Caco-2 (cell line): ENCODE measurements around the gene IMPDH1. TPM values are rescaled to one million over a fixed set of nuclear protein-coding genes. Genes with fewer than 3 reads are reported as not detected.
A peak's percentile ranks its signal among the peaks of the same experiment; 100 is the strongest.

Experiments used
- BruUV-seq: library from RNA; stranded (reverse); fragments of 400-500 nt; replicated peaks from 2 replicates; lab custom pipeline; 2021; lab: Mats Ljungman, UMichigan
- CTCF ChIA-PET: fragments of 300-600 bp; sonication (Branson Sonifier 250); formaldehyde crosslinking; loops from one replicate; lab custom pipeline; 2022; ENCODE audit warnings: antibody characterized with exemption; lab: Charles Lee
- POLR2A ChIA-PET: fragments of 300-600 bp; sonication (Branson Sonifier 250); formaldehyde crosslinking; loops from one replicate; lab custom pipeline; 2022; ENCODE audit warnings: antibody characterized with exemption; lab: Charles Lee
- DNase-seq, 2 experiments: peaks; one replicate each; pipeline versions ENCODE4 v3.0.0 to v3.0.0-alpha.2; 2020 to 2022
- H3K27me3 ChIP-seq: replicated peaks from 2 replicates; pipeline ENCODE4 v1.6.0; 2011; ENCODE audit warnings: low read length; ENCODE audit not compliant: control insufficient read depth, insufficient read depth
- H3K36me3 ChIP-seq: 2 replicates; pipeline ENCODE4 v1.5.1; 2011; ENCODE audit warnings: low read length; ENCODE audit not compliant: control insufficient read depth, insufficient read depth
- H3K4me1 ChIP-seq: fragments of 250-450 bp; sonication (Bioruptor Pico); 2 replicates; pipeline ENCODE4 v1.5.1; 2020; ENCODE audit warnings: mild to moderate bottlenecking
- H3K4me3 ChIP-seq: 2 replicates; pipeline ENCODE4 v1.5.1; 2011; ENCODE audit warnings: low read depth, mild to moderate bottlenecking, control low read depth, low read length
- H3K9me3 ChIP-seq: fragments of 250-450 bp; sonication (Bioruptor Pico); 2 replicates; pipeline ENCODE4 v1.5.1; 2020; ENCODE audit warnings: mild to moderate bottlenecking, moderate library complexity
- H3K27ac Mint-ChIP-seq: one replicate; pipeline ENCODE4 v1.8.0; 2022; ENCODE audit warnings: mixed read lengths; ENCODE audit not compliant: unreplicated experiment
- H3K27me3 Mint-ChIP-seq: one replicate; pipeline ENCODE4 v1.8.0; 2022; ENCODE audit warnings: mixed read lengths; ENCODE audit not compliant: insufficient read depth, unreplicated experiment
- H3K36me3 Mint-ChIP-seq: one replicate; pipeline ENCODE4 v1.8.0; 2022; ENCODE audit warnings: mild to moderate bottlenecking, mixed read lengths; ENCODE audit not compliant: insufficient read depth, unreplicated experiment
- H3K4me1 Mint-ChIP-seq: one replicate; pipeline ENCODE4 v1.8.0; 2022; ENCODE audit warnings: low read depth, mixed read lengths; ENCODE audit not compliant: unreplicated experiment
- H3K4me3 Mint-ChIP-seq: one replicate; pipeline ENCODE4 v1.8.0; 2022; ENCODE audit warnings: mild to moderate bottlenecking, moderate library complexity, mixed read lengths; ENCODE audit not compliant: unreplicated experiment
- H3K9me3 Mint-ChIP-seq: one replicate; pipeline ENCODE4 v1.8.0; 2022; ENCODE audit warnings: mixed read lengths; ENCODE audit not compliant: unreplicated experiment
- intact Hi-C: fragments of 100-400 bp; cut with micrococcal nuclease; formaldehyde crosslinking; loops from one replicate; pipeline ENCODE4 v1.10.0; 2022; ENCODE audit not compliant: unreplicated experiment
- total RNA-seq: library from RNA; stranded (reverse); gene quantifications from 2 replicates; pipeline ENCODE4 v1.2.3, GENCODE V29; 2022
- TF ChIP-seq, protein P1 (sequence below), 2 experiments: fragments of 200-600 bp in 1 of 2; IDR thresholded peaks; 1 replicate in 1 of 2; 2 replicates in 1 of 2; pipeline versions ENCODE4 v1.5.1 to v1.8.0; 2011 to 2022; ENCODE audit warnings: antibody characterized with exemption in 1 of 2, control low read depth in 1 of 2, inconsistent platforms in 1 of 2, low read depth in 1 of 2, low read length in 1 of 2, mild to moderate bottlenecking in 1 of 2, moderate library complexity in 1 of 2; ENCODE audit not compliant: insufficient read depth in 1 of 2, severe bottlenecking in 1 of 2, unreplicated experiment in 1 of 2

The IMPDH1 gene
- total RNA-seq, 1 experiment from 2014 or later, result 43.5 TPM

- Mint-ChIP-seq H3K36me3 (peaks cover 25% of the 10 kb centered on the region), H3K4me1 (peaks cover 23% of the 10 kb centered on the region), H3K27me3 (peaks cover 9% of the 10 kb centered on the region), H3K4me3 (peak overlapping the region; percentile 22), H3K27ac (no peak overlapping the region), H3K9me3 (no peaks in the 10 kb centered on the region)
- ChIA-PET POLR2A (interaction anchor here (0.6 to 1.1 kb wide), 2 partner anchors 9 to 84 kb away, joined by 3 to 5 read pairs; no protein-coding TSS in a partner anchor), CTCF (interaction anchor here (0.7 to 1.8 kb wide), 6 partner anchors 9 to 107 kb away, joined by 4 to 17 read pairs (median 8); no protein-coding TSS in a partner anchor)
- Histone ChIP-seq H3K36me3 (peaks cover 5% of the 10 kb centered on the region), H3K4me3 (no peak overlapping the region), H3K4me1 (peaks cover 33% of the 10 kb centered on the region), H3K9me3 (no peaks in the 10 kb centered on the region), H3K27me3 (no peaks in the 10 kb centered on the region)
- DNase-seq, result peak in 1 of 2 experiments; percentile 51
- intact Hi-C loops, result loop anchor here (1.0 kb wide), 2 partner anchors 10 to 19 kb away; no protein-coding TSS in a partner anchor
- TF ChIP-seq, protein P1, sequence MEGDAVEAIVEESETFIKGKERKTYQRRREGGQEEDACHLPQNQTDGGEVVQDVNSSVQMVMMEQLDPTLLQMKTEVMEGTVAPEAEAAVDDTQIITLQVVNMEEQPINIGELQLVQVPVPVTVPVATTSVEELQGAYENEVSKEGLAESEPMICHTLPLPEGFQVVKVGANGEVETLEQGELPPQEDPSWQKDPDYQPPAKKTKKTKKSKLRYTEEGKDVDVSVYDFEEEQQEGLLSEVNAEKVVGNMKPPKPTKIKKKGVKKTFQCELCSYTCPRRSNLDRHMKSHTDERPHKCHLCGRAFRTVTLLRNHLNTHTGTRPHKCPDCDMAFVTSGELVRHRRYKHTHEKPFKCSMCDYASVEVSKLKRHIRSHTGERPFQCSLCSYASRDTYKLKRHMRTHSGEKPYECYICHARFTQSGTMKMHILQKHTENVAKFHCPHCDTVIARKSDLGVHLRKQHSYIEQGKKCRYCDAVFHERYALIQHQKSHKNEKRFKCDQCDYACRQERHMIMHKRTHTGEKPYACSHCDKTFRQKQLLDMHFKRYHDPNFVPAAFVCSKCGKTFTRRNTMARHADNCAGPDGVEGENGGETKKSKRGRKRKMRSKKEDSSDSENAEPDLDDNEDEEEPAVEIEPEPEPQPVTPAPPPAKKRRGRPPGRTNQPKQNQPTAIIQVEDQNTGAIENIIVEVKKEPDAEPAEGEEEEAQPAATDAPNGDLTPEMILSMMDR (IDR thresholded peaks at IDR 0.05; ENCODE audit: insufficient read depth in 1 of 2, low read depth in 1 of 2, low read length in 1 of 2, severe bottlenecking in 1 of 2, unreplicated experiment in 1 of 2), result no peak
- no TSS peak for BruUV-seq
Measured at GRCh38 chr7:128453836-128454804, 44.3 kb upstream of the IMPDH1 start.

DNA sequence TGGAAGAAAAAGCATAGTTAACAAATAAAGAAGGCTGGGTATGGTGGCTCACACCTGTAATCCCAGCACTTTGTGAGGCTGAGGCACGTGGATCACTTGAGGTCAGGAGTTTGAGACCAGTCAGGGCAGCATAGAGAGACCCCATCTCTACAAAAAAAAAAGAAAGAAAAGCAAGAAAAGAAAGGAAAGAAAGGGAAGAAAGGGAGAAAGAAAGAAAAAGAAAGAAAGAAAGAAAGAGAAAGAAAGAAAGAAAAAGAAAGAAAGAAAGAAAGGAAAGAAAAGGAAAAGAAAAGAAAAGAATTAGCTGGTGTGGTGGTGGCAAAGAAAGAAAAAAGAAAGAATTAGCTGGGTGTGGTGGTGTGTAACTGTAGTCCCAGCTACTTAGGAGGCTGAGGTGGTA lies 42.8 kb upstream of the IMPDH1 start:
- peaks cover 8% of the 10 kb centered on the region for H3K4me1 Mint-ChIP-seq
- Histone ChIP-seq H3K36me3 (peaks cover 3% of the 10 kb centered on the region; the same call in 1 of the 2 replicates), H3K4me1 (peaks cover 33% of the 10 kb centered on the region), H3K9me3 (no peaks in the 10 kb centered on the region), H3K27me3 (no peaks in the 10 kb centered on the region), H3K4me3 (no peak overlapping the region)
- POLR2A ChIA-PET, result no interaction called here
- H3K27me3 Mint-ChIP-seq, result peaks cover 9% of the 10 kb centered on the region
- no peak overlapping the region for H3K27ac Mint-ChIP-seq
- DNase-seq, result no peak
- peaks cover 10% of the 10 kb centered on the region for H3K36me3 Mint-ChIP-seq
- TF ChIP-seq, protein P1 (IDR thresholded peaks at IDR 0.05; ENCODE audit: insufficient read depth in 1 of 2, low read depth in 1 of 2, low read length in 1 of 2, severe bottlenecking in 1 of 2, unreplicated experiment in 1 of 2), result no peak
- no peaks in the 10 kb centered on the region for H3K9me3 Mint-ChIP-seq
- H3K4me3 Mint-ChIP-seq, result no peak overlapping the region
- CTCF ChIA-PET, result interaction anchor here (1.7 to 1.8 kb wide), 2 partner anchors 17 to 25 kb away, joined by 9 to 16 read pairs; no protein-coding TSS in a partner anchor
- intact Hi-C loops, result no loop called here
- no TSS peak for BruUV-seq

DNA sequence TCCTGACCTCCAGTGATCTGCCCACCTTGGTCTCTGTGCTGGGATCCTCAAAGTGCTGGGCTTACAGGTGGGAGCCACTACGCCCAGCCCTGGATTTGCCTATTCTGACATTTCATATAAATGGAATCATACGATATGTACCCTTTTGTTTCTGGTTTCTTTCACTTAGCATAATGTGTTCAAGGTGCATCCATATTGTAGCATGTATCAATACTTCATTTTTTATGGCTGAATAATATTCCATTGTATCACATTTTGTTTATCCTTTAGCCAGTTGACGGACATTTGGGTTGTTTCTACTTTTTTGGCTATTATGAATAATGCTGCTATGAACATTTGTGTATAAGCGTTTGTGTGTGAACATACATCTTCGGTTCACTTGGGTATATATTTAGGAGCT lies 41.1 kb upstream of the IMPDH1 start:
- POLR2A ChIA-PET, result no interaction called here
- H3K36me3 Mint-ChIP-seq, result peaks cover 4% of the 10 kb centered on the region
- H3K4me3 Mint-ChIP-seq, result no peak overlapping the region

More for the DNA sequence above, 41.1 kb upstream of the IMPDH1 start:
- no TSS peak for BruUV-seq
- H3K9me3 ChIP-seq, result no peaks in the 10 kb centered on the region
- H3K27me3 ChIP-seq, result no peaks in the 10 kb centered on the region
- CTCF ChIA-PET, result no interaction called here
- H3K4me3 ChIP-seq, result no peak overlapping the region
- H3K4me1 ChIP-seq, result peaks cover 27% of the 10 kb centered on the region
- Mint-ChIP-seq H3K9me3 (no peaks in the 10 kb centered on the region), H3K4me1 (peaks cover 8% of the 10 kb centered on the region), H3K27me3 (peaks cover 9% of the 10 kb centered on the region), H3K27ac (no peak overlapping the region)
- no peaks in the 10 kb centered on the region for H3K36me3 ChIP-seq
- DNase-seq, result no peak
- TF ChIP-seq, protein P1 (IDR thresholded peaks at IDR 0.05; ENCODE audit: insufficient read depth in 1 of 2, low read depth in 1 of 2, low read length in 1 of 2, severe bottlenecking in 1 of 2, unreplicated experiment in 1 of 2), result no peak
- intact Hi-C loops, result no loop called here
